Fibroblast of lung (primary cell): Measurements from ENCODE around the gene BET1.

Experiments
- CTCF ChIP-seq, 2 donors: IDR thresholded peaks in 1 of 2; conservative IDR thresholded peaks in 1 of 2; 1 replicate in 1 of 2; 2 replicates in 1 of 2; pipeline ENCODE4 v1.5.1; 2011 to 2012; ENCODE audit warnings: low read length in 2 of 2, control low read depth in 1 of 2, inconsistent platforms in 1 of 2, low read depth in 1 of 2, mild to moderate bottlenecking in 1 of 2
- EZH2 ChIP-seq: IDR thresholded peaks from 2 replicates; pipeline ENCODE4 v1.5.1; 2012; ENCODE audit warnings: low read length, control low read depth, mild to moderate bottlenecking; ENCODE audit errors: missing control alignments

GRCh38 chr7:94008537-94008936, 4.4 kb upstream of the BET1 start:
- no peak for TF ChIP-seq CTCF (conservative IDR thresholded peaks at IDR 0.05 in 1 of 2, IDR thresholded peaks at IDR 0.05 in 1 of 2; ENCODE audit: low read depth in 1 of 2, low read length in 2 of 2)
- TF ChIP-seq EZH2: no peak
